H1 (cell line): Measurements from ENCODE around the gene RSPH9. TPM values are rescaled to one million over a fixed set of nuclear protein-coding genes. Genes with fewer than 3 reads are reported as not detected.

Source experiments
- KDM4A ChIP-seq: IDR thresholded peaks from one replicate; pipeline ENCODE4 v1.7.1; 2012; ENCODE audit warnings: low read depth, mild to moderate bottlenecking, moderate library complexity, low read length, inconsistent platforms; ENCODE audit not compliant: severe bottlenecking
- polyA plus RNA-seq, 7 experiments: library from polyadenylated mRNA; depleted of rRNA in 3 of 7; stranded (reverse) in 5 of 7; unstranded in 2 of 7; fragments of >200 nt in 5 of 7; fragments of 200-250 nt in 2 of 7; gene quantifications; 1 replicate in 5 of 7; 2 replicates in 1 of 7; 4 replicates in 1 of 7; pipeline versions ENCODE4 v1.2.1 to v1.2.3, GENCODE V29; 2011 to 2013; ENCODE audit warnings: missing spikeins in 2 of 7, mixed read lengths in 2 of 7
- total RNA-seq: library from RNA; stranded (reverse); fragmentation: NEBNext Ultra II Directional; extraction: Animal tissue kit (Norgen Biotek cat#: 25700); gene quantifications from 2 replicates; pipeline ENCODE4 v1.2.1, GENCODE V29; 2021

RSPH9 gene
- total and polyA plus RNA-seq, 2 of the 8 experiments (the other 6 are each of a cell fraction or from before 2014, with no cell fraction given), result 0.15 to 0.23 TPM

- TF ChIP-seq KDM4A, result no peak
These were observed 35.4 kb upstream of the RSPH9 start (continued) for GRCh38 chr6:43609402-43609801.
